Gastrocnemius medialis (tissue), 4 donors: ENCODE measurements around the gene PTP4A1.

Experiments used
- CTCF ChIP-seq, 5 experiments: fragments of 450-650 bp in 3 of 5; fragments of 200-600 bp in 2 of 5; sonication (generic) in 2 of 5; IDR thresholded peaks in 4 of 5; conservative IDR thresholded peaks in 1 of 5; 1 replicate in 4 of 5; 2 replicates in 1 of 5; pipeline ENCODE4 v1.5.1; 2016 to 2019; ENCODE audit warnings: antibody characterized with exemption in 5 of 5, mild to moderate bottlenecking in 3 of 5, moderate library complexity in 3 of 5
- POLR2A ChIP-seq, 2 donors: fragments of 450-650 bp; IDR thresholded peaks; one replicate each; pipeline ENCODE4 v1.6.1; 2017; ENCODE audit warnings: antibody characterized with exemption in 2 of 2, mild to moderate bottlenecking in 2 of 2, moderate library complexity in 2 of 2

GRCh38 chr6:63599243-63599642, 27.0 kb downstream of the PTP4A1 start:
- TF ChIP-seq CTCF (IDR thresholded peaks at IDR 0.05 in 4 of 5, conservative IDR thresholded peaks at IDR 0.05 in 1 of 5) (no peak), POLR2A (IDR thresholded peaks at IDR 0.05) (no peak)
